Measurements from ENCODE around the gene ADAM12.

ADAM12 gene

GRCh38 chr10:126137562-126138221 lies 250.6 kb downstream of the ADAM12 start:
- no peak overlapping the region for H3K4me3 ChIP-seq (ENCODE audit: low read depth, low read length)
- DNase-seq (ENCODE audit: low read depth) = no peak

DNA sequence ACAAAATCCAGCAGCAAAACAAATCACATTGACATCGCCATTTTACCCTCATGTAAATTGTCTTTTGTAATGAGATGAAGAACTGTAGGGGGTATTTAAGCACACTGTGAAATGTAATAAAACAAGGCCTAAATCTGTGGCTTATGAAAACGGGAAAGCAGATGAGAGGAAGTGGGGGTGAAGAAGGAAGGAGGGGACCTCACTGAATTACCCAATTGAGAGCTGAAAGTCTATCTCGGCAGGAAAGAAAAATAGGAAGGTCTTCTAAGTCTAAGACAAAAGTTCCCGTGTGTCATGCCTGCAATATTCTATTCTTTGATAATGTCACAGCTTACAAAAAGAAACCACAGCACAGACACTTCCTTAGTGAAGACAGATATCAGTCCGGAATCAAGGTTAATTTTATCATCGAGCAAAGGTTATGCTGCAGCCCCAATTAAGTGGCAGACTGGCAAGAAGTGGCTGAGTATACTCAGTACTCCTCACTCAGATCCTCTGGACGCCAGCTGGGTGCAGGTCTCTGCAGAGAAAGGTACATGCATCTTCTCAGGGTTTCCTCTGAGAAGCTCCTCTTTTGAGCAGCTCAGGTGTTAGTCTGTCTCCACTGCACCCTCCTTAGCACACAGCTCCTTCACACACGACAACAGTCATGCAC lies 252.2 kb downstream of the ADAM12 start:
- H3K4me3 ChIP-seq (ENCODE audit: low read depth, low read length) = no peak overlapping the region
- no peak for DNase-seq (ENCODE audit: low read depth)

DNA sequence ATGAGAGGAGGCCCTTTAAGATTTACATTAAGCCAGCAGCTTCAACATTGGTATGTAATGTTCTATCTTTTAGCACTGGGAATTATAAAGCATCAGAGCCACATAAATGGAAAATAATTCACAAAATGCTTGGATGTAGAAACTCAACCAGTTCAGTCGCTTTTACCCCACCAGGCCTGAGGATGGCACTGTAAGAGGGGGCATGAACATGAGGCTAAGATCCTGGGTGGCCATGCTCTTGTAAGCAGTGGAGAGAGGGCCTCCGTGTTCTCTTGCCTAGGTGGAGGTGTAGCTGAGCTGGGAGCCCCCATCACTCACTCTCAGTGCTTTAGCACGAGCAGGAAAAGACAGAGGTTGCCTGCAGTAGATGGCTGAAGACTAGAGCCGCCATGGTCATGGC lies 253.1 kb downstream of the ADAM12 start:
- no peak overlapping the region for H3K4me3 ChIP-seq (ENCODE audit: low read depth, low read length)
- no peak for DNase-seq (ENCODE audit: low read depth)

GRCh38 chr10:126133906-126134656 lies 254.2 kb downstream of the ADAM12 start:
- DNase-seq (ENCODE audit: low read depth) = no peak
- no peak overlapping the region for H3K4me3 ChIP-seq (ENCODE audit: low read depth, low read length)

DNA sequence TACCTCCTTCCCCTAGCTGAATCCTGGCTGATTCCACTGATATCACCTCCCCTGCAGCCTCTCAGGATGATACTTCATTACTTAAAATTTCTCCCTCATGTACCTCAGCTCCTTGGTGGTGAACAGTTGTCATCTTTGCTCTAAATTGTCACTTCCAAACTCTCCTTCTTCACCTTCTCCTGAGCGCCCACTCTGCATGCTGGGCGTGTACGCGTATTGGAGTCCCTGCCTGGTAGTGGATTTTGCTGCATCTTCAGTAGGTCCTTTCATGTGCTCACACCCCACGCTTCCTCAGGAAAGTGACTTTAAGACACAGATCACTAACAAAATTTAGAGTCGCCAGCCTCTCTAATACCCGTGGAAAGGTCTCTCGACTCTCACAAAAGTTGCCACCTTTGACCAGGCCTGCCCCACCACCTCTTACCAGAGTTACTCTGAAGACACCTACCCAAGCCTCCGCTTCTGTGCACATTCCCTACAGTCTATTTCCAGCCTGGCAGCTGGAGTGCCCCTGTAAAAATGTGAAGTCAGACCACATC lies 255.1 kb downstream of the ADAM12 start:
- H3K4me3 ChIP-seq (ENCODE audit: low read depth, low read length) = no peak overlapping the region
- no peak for DNase-seq (ENCODE audit: low read depth)

- no peak overlapping the region for H3K4me3 ChIP-seq (ENCODE audit: low read depth, low read length)
- peak; percentile 41 for DNase-seq (ENCODE audit: low read depth)
These were observed 256.9 kb downstream of the ADAM12 start for GRCh38 chr10:126131341-126131740.

DNA sequence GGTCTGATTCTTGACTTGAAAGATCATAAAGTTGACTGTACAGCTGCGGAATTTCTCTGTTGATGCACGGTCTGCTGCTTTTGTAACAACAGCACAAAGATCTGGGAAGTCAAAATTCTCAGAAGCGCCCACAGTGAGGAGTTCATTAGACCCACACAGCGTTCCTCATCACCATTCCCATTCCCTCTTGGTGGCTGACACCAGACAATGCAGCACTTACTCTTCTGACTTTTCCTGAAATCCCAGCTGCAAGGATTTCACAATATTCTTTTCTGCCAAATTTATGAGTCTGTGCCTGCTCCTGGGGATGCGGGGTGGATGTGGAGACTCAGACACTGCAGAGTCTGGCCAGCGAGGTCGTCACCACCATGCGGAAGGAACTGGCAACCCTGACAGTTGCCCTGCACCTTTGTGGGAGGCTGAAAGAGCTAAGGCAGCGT lies 258.0 kb downstream of the ADAM12 start:
- DNase-seq (ENCODE audit: low read depth) = peak; percentile 49
- H3K4me3 ChIP-seq (ENCODE audit: low read depth, low read length) = no peak overlapping the region

- H3K4me3 ChIP-seq (ENCODE audit: low read depth, low read length) = no peak overlapping the region
- no peak for DNase-seq (ENCODE audit: low read depth)
These were observed 259.3 kb downstream of the ADAM12 start for GRCh38 chr10:126129026-126129425.

- DNase-seq (ENCODE audit: low read depth) = no peak
- H3K4me3 ChIP-seq (ENCODE audit: low read depth, low read length) = no peak overlapping the region
These were observed 259.7 kb downstream of the ADAM12 start for GRCh38 chr10:126128581-126128980.

GRCh38 chr10:126127481-126128029 lies 260.7 kb downstream of the ADAM12 start:
- H3K4me3 ChIP-seq (ENCODE audit: low read depth, low read length) = no peak overlapping the region
- no peak for DNase-seq (ENCODE audit: low read depth)

- no peak overlapping the region for H3K4me3 ChIP-seq (ENCODE audit: low read depth, low read length)
- no peak for DNase-seq (ENCODE audit: low read depth)
These were observed 261.4 kb downstream of the ADAM12 start for GRCh38 chr10:126126866-126127265.

DNA sequence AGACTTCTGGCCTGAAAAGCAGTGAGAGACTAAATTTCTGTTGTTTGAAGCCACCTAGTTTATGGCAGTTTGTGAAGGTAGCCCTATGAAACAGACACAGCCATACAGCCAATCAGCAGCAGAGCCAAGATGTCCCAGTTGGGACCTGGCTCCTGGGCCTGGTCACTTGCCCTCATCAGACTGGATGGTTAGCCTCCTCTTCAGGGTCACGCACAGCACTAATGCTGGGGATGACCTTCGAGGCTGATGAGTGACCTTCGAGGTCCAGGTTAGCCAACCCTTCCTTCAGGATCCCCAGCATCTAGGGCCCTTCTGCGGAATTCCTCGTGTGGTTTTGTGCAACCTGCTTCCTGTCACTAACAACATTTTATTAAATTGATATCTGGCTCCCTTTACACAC lies 262.3 kb downstream of the ADAM12 start:
- no peak for DNase-seq (ENCODE audit: low read depth)
- H3K4me3 ChIP-seq (ENCODE audit: low read depth, low read length) = no peak overlapping the region

GRCh38 chr10:126124668-126125349 lies 263.5 kb downstream of the ADAM12 start:
- DNase-seq (ENCODE audit: low read depth) = no peak
- no peak overlapping the region for H3K4me3 ChIP-seq (ENCODE audit: low read depth, low read length)

DNA sequence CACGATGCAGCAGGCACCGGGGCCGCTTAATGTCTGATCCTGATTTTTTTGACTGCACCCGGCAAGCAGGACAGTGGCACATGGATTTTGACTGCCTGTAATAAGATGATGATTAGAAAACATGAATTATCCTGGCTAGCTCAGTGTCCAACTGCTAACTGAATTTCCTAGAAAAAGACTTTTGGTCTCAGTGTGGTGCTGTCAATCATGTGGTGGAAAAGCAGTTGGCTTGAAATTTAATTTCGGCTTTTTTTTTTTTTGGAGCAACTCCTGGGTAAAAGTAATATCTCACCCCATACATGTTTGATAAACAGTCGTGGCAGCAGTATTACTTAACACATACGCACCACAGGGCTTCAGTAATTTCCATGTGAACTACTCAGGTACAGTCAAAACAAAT lies 264.2 kb downstream of the ADAM12 start:
- DNase-seq (ENCODE audit: low read depth) = no peak
- H3K4me3 ChIP-seq (ENCODE audit: low read depth, low read length) = no peak overlapping the region

GRCh38 chr10:126123466-126123865 lies 264.8 kb downstream of the ADAM12 start:
- H3K4me3 ChIP-seq (ENCODE audit: low read depth, low read length) = no peak overlapping the region
- no peak for DNase-seq (ENCODE audit: low read depth)

- H3K4me3 ChIP-seq (ENCODE audit: low read depth, low read length) = no peak overlapping the region
- DNase-seq (ENCODE audit: low read depth) = no peak
These were observed 265.4 kb downstream of the ADAM12 start for GRCh38 chr10:126122881-126123280.

DNA sequence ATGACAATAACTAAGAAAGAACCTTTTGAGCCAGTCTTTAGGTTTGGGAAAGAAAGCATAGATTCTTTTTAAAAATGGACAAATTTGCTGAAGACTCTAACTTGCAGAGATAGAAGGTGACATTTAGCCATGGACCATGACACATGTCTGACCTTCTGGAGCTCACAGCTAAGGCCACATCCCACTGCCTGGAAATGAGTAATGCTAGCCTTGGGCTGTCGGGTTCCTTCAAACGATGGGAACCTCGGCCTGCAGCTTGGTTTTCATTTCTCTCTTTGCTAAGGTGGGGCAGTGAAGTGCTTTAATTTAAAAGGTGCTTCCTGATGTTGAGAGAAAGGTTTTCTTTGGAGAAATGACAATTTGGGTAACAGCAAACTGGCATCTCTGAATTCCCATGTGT lies 268.7 kb downstream of the ADAM12 start:
- DNase-seq (ENCODE audit: low read depth) = no peak
- no peak overlapping the region for H3K4me3 ChIP-seq (ENCODE audit: low read depth, low read length)

- no peak for DNase-seq (ENCODE audit: low read depth)
- no peak overlapping the region for H3K4me3 ChIP-seq (ENCODE audit: low read depth, low read length)
These were observed 269.8 kb downstream of the ADAM12 start for GRCh38 chr10:126118476-126118875.

GRCh38 chr10:126117196-126117595 lies 271.1 kb downstream of the ADAM12 start:
- H3K4me3 ChIP-seq (ENCODE audit: low read depth, low read length) = no peak overlapping the region
- no peak for DNase-seq (ENCODE audit: low read depth)

- DNase-seq (ENCODE audit: low read depth) = no peak
- H3K4me3 ChIP-seq (ENCODE audit: low read depth, low read length) = no peak overlapping the region
These were observed 272.4 kb downstream of the ADAM12 start for GRCh38 chr10:126115886-126116285.
